HCT116 (cell line): ENCODE results near the gene CENPS. TPM values are rescaled to one million over a fixed set of nuclear protein-coding genes. Genes with fewer than 3 reads are reported as not detected.

Experiments used
- ATAC-seq: fragments of 200-7000 bp; cut with Tn5 transposase; 2 replicates; pipeline ENCODE4 v1.9.1; 2020; ENCODE audit warnings: mild to moderate bottlenecking, moderate library complexity
- BruUV-seq: library from RNA; stranded (reverse); fragments of 400-500 nt; replicated peaks from 2 replicates; lab custom pipeline; 2021; lab: Mats Ljungman, UMichigan
- CTCF ChIA-PET: fragments of 300-600 bp; sonication (Branson Sonifier 250); formaldehyde crosslinking; loops from one replicate; lab custom pipeline; 2021; ENCODE audit warnings: antibody characterized with exemption; lab: Charles Lee
- POLR2A ChIA-PET: fragments of 300-600, 350-600 bp; sonication (Branson Sonifier 250); formaldehyde crosslinking; loops from one replicate; lab custom pipeline; 2021; ENCODE audit warnings: antibody characterized with exemption; lab: Charles Lee
- RAD21 ChIA-PET, 2 experiments: fragments of 300-600 bp; sonication (Branson Sonifier 250); formaldehyde crosslinking; loops; one replicate each; lab custom pipeline; 2023; ENCODE audit warnings: low total read pairs in 2 of 2; ENCODE audit not compliant: uncharacterized antibody in 2 of 2, unreplicated experiment in 2 of 2, low non-redundant PET in 1 of 2; lab: Charles Lee
- DNase-seq: peaks from one replicate; pipeline ENCODE4 v3.0.0-alpha.2; 2010; ENCODE audit warnings: low read depth, low spot score
- H2AFZ ChIP-seq: fragments of 200-600 bp; shearing (Covaris generic), sonication (generic); 2 replicates; pipeline ENCODE4 v1.6.1; 2017; ENCODE audit warnings: low read depth, mixed run types, mixed read lengths, antibody characterized with exemption, low read length; ENCODE audit not compliant: poor library complexity, severe bottlenecking
- H3K27ac ChIP-seq: 2 replicates; pipeline ENCODE4 v1.5.1; 2012; ENCODE audit warnings: low read depth, low read length
- H3K27me3 ChIP-seq: fragments of 200-600 bp; sonication (generic); 2 replicates; pipeline ENCODE4 v1.6.1; 2016; ENCODE audit warnings: mixed run types, low read length, mixed read lengths; ENCODE audit not compliant: insufficient read depth
- H3K36me3 ChIP-seq, 2 experiments: fragments of 200-500 bp in 1 of 2; fragments of 200-600 bp in 1 of 2; sonication (Bioruptor generic) in 1 of 2; sonication (generic) in 1 of 2; 2 replicates each; pipeline versions ENCODE4 v1.5.1 to v1.6.1; 2014 to 2016; ENCODE audit warnings: low read length in 2 of 2, inconsistent platforms in 1 of 2, mixed read lengths in 1 of 2, mixed run types in 1 of 2; ENCODE audit not compliant: insufficient read depth in 2 of 2, control insufficient read depth in 1 of 2
- H3K4me1 ChIP-seq, 2 experiments: fragments of 200-600 bp in 1 of 2; sonication (generic) in 1 of 2; 2 replicates each; pipeline versions ENCODE4 v1.5.1 to v1.6.1; 2012 to 2017; ENCODE audit warnings: low read length in 2 of 2, inconsistent platforms in 1 of 2, mild to moderate bottlenecking in 1 of 2, mixed read lengths in 1 of 2, mixed run types in 1 of 2, moderate library complexity in 1 of 2; ENCODE audit not compliant: insufficient read depth in 2 of 2, control insufficient read depth in 1 of 2
- H3K4me2 ChIP-seq: fragments of 200-600 bp; sonication (generic); 2 replicates; pipeline ENCODE4 v1.6.1; 2017; ENCODE audit warnings: mixed run types, low read length, mixed read lengths
- H3K4me3 ChIP-seq, 2 experiments: fragments of 200-600 bp in 1 of 2; sonication (generic) in 1 of 2; replicated peaks in 1 of 2; 2 replicates each; pipeline ENCODE4 v1.5.1; 2011 to 2016; ENCODE audit warnings: low read length in 2 of 2, control low read depth in 1 of 2, low read depth in 1 of 2, mild to moderate bottlenecking in 1 of 2, mixed read lengths in 1 of 2, mixed run types in 1 of 2
- H3K79me2 ChIP-seq: fragments of 200-600 bp; sonication (generic); 2 replicates; pipeline ENCODE4 v1.6.1; 2017; ENCODE audit warnings: mild to moderate bottlenecking, mixed run types, low read length, moderate library complexity, mixed read lengths; ENCODE audit not compliant: insufficient read depth
- H3K9ac ChIP-seq: fragments of 200-600 bp; sonication (generic); 2 replicates; pipeline ENCODE4 v1.6.1; 2016; ENCODE audit warnings: low read length, mixed read lengths
- H3K9me2 ChIP-seq: fragments of 200-600 bp; sonication (generic), shearing (Covaris generic); 2 replicates; pipeline ENCODE4 v1.6.1; 2017; ENCODE audit warnings: mixed run types, mild to moderate bottlenecking, moderate library complexity; ENCODE audit not compliant: insufficient read depth
- H3K9me3 ChIP-seq, 2 experiments: fragments of 200-500 bp in 1 of 2; fragments of 200-600 bp in 1 of 2; sonication (Bioruptor generic) in 1 of 2; sonication (generic) in 1 of 2; 2 replicates each; pipeline ENCODE4 v1.6.1; 2014 to 2017; ENCODE audit warnings: low read length in 2 of 2, mixed read lengths in 2 of 2, inconsistent platforms in 1 of 2, low read depth in 1 of 2, mild to moderate bottlenecking in 1 of 2, mixed run types in 1 of 2, moderate library complexity in 1 of 2; ENCODE audit not compliant: control insufficient read depth in 1 of 2, insufficient read depth in 1 of 2
- H4K20me1 ChIP-seq: fragments of 200-600 bp; sonication (generic), shearing (Covaris generic); 2 replicates; pipeline ENCODE4 v1.6.1; 2017; ENCODE audit warnings: mixed run types, mild to moderate bottlenecking, moderate library complexity; ENCODE audit not compliant: insufficient read depth
- ATF3 ChIP-seq: IDR thresholded peaks from 2 replicates; pipeline ENCODE4 v1.6.1; 2012
- CBX3 ChIP-seq: IDR thresholded peaks from 2 replicates; pipeline ENCODE4 v1.6.1; 2012; ENCODE audit warnings: low read depth
- CEBPB ChIP-seq: IDR thresholded peaks from 2 replicates; pipeline ENCODE4 v1.6.1; 2012; ENCODE audit warnings: low read depth
- CTCF ChIP-seq, 3 experiments: fragments of 200-600 bp in 1 of 3; sonication (generic) in 1 of 3; IDR thresholded peaks in 2 of 3; conservative IDR thresholded peaks in 1 of 3; 2 replicates each; pipeline ENCODE4 v1.5.1; 2012 to 2017; ENCODE audit warnings: low read depth in 2 of 3, low read length in 2 of 3, antibody characterized with exemption in 1 of 3, borderline replicate concordance in 1 of 3, control low read depth in 1 of 3, mild to moderate bottlenecking in 1 of 3, mixed read lengths in 1 of 3, mixed run types in 1 of 3, moderate library complexity in 1 of 3; ENCODE audit not compliant: insufficient read depth in 1 of 3
- EGR1 ChIP-seq: IDR thresholded peaks from 2 replicates; pipeline ENCODE4 v1.6.1; 2012; ENCODE audit warnings: low read depth
- ELF1 ChIP-seq: IDR thresholded peaks from 2 replicates; pipeline ENCODE4 v1.6.1; 2012; ENCODE audit warnings: low read depth, borderline replicate concordance
- FOSL1 ChIP-seq: IDR thresholded peaks from 2 replicates; pipeline ENCODE4 v1.6.1; 2012; ENCODE audit warnings: low read depth
- JUND ChIP-seq: IDR thresholded peaks from 2 replicates; pipeline ENCODE4 v1.6.1; 2012
- MAX ChIP-seq: IDR thresholded peaks from 2 replicates; pipeline ENCODE4 v1.6.1; 2012
- POLR2AphosphoS5 ChIP-seq: IDR thresholded peaks from 2 replicates; pipeline ENCODE4 v1.6.1; 2011; ENCODE audit warnings: mild to moderate bottlenecking, low read depth, low read length, moderate library complexity
- RAD21 ChIP-seq: IDR thresholded peaks from 2 replicates; pipeline ENCODE4 v1.6.1; 2012; ENCODE audit warnings: low read depth, mild to moderate bottlenecking
- SP1 ChIP-seq: IDR thresholded peaks from 2 replicates; pipeline ENCODE4 v1.6.1; 2012; ENCODE audit warnings: low read depth
- ZNF274 ChIP-seq: fragments of 200-500 bp; sonication (Bioruptor generic); IDR thresholded peaks from 2 replicates; pipeline ENCODE4 v1.6.1; 2014; ENCODE audit warnings: mild to moderate bottlenecking, low read depth, low read length, inconsistent platforms
- intact Hi-C: fragments of 100-400 bp; cut with micrococcal nuclease; formaldehyde crosslinking; loops from 2 replicates; pipeline ENCODE4 v1.10.0; 2022
- total RNA-seq: library from RNA; stranded (reverse); gene quantifications from one replicate; pipeline ENCODE4 v1.2.1, GENCODE V29; 2021; ENCODE audit not compliant: unreplicated experiment
- TF ChIP-seq, protein P1 (sequence below): IDR thresholded peaks from 2 replicates; pipeline ENCODE4 v1.6.1; 2012; ENCODE audit warnings: low read depth

Gene CENPS
- total RNA-seq, 1 experiment from 2014 or later, result 21.9 TPM

GRCh38 chr1:10421637-10422036 lies 8.6 kb upstream of the CENPS start (continued):
- no peak for TF ChIP-seq ATF3
- TF ChIP-seq CBX3, result no peak
- TF ChIP-seq CEBPB, result no peak

GRCh38 chr1:10424034-10424433 lies 6.2 kb upstream of the CENPS start:
- intact Hi-C loops, result no loop called here
- H2AFZ ChIP-seq, result no peak overlapping the region
- no peak overlapping the region for H3K27ac ChIP-seq
- ATAC-seq (no peak), DNase-seq (no peak)
- H4K20me1 ChIP-seq, result no peaks in the 10 kb centered on the region
- H3K4me2 ChIP-seq, result no peak overlapping the region
- no peaks in the 10 kb centered on the region for H3K27me3 ChIP-seq
- no peaks in the 10 kb centered on the region for H3K9me3 ChIP-seq
- no TSS peak for BruUV-seq
- ChIA-PET CTCF (no interaction called here), POLR2A (no interaction called here), RAD21 (no interaction called here)
- TF ChIP-seq RAD21 (no peak), POLR2AphosphoS5 (no peak), EGR1 (no peak), ELF1 (no peak), FOSL1 (no peak), SP1 (no peak), JUND (no peak)
- H3K36me3 ChIP-seq, result peaks cover 6% of the 10 kb centered on the region in 2 experiments; a peak in 2 of 4 replicates
- no peak overlapping the region for H3K9ac ChIP-seq
- no peaks in the 10 kb centered on the region; a peak in 1 of 4 replicates for H3K4me1 ChIP-seq
- no peaks in the 10 kb centered on the region for H3K9me2 ChIP-seq
- H3K79me2 ChIP-seq, result no peaks in the 10 kb centered on the region
- no peak overlapping the region for H3K4me3 ChIP-seq

GRCh38 chr1:10424651-10425050 lies 5.6 kb upstream of the CENPS start:
- H3K9me2 ChIP-seq, result no peaks in the 10 kb centered on the region
- H4K20me1 ChIP-seq, result no peaks in the 10 kb centered on the region
- no peaks in the 10 kb centered on the region for H3K79me2 ChIP-seq
- POLR2A ChIA-PET, result no interaction called here
- intact Hi-C loops, result loop anchor here (5.0 kb wide), 2 partner anchors 547 to 797 kb away; no protein-coding TSS in a partner anchor
- ATAC-seq (no peak), DNase-seq (no peak)
- H3K4me3 ChIP-seq, result no peak overlapping the region
- RAD21 ChIA-PET, result no interaction called here
- peaks cover under 1 to 2% of the 10 kb centered on the region in 2 experiments; a peak in 1 of 4 replicates for H3K36me3 ChIP-seq
- BruUV-seq, result no TSS peak
- H3K27ac ChIP-seq, result no peak overlapping the region
- H3K9me3 ChIP-seq, result no peaks in the 10 kb centered on the region
- no peak overlapping the region for H2AFZ ChIP-seq
- CTCF ChIA-PET, result interaction anchor here (1.9 kb wide), 1 partner anchor 47 kb away, joined by 3 read pairs; no protein-coding TSS in a partner anchor
- H3K4me1 ChIP-seq, result peaks cover 0 to 1% of the 10 kb centered on the region in 2 experiments; a peak in 3 of 4 replicates
- H3K9ac ChIP-seq, result no peak overlapping the region
- H3K27me3 ChIP-seq, result no peaks in the 10 kb centered on the region
- no peak overlapping the region for H3K4me2 ChIP-seq
- no peak for TF ChIP-seq SP1
- TF ChIP-seq, protein P1, sequence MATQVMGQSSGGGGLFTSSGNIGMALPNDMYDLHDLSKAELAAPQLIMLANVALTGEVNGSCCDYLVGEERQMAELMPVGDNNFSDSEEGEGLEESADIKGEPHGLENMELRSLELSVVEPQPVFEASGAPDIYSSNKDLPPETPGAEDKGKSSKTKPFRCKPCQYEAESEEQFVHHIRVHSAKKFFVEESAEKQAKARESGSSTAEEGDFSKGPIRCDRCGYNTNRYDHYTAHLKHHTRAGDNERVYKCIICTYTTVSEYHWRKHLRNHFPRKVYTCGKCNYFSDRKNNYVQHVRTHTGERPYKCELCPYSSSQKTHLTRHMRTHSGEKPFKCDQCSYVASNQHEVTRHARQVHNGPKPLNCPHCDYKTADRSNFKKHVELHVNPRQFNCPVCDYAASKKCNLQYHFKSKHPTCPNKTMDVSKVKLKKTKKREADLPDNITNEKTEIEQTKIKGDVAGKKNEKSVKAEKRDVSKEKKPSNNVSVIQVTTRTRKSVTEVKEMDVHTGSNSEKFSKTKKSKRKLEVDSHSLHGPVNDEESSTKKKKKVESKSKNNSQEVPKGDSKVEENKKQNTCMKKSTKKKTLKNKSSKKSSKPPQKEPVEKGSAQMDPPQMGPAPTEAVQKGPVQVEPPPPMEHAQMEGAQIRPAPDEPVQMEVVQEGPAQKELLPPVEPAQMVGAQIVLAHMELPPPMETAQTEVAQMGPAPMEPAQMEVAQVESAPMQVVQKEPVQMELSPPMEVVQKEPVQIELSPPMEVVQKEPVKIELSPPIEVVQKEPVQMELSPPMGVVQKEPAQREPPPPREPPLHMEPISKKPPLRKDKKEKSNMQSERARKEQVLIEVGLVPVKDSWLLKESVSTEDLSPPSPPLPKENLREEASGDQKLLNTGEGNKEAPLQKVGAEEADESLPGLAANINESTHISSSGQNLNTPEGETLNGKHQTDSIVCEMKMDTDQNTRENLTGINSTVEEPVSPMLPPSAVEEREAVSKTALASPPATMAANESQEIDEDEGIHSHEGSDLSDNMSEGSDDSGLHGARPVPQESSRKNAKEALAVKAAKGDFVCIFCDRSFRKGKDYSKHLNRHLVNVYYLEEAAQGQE, result no peak
- no peak for TF ChIP-seq CEBPB
- TF ChIP-seq CTCF (IDR thresholded peaks at IDR 0.05 in 2 of 3, conservative IDR thresholded peaks at IDR 0.05 in 1 of 3; ENCODE audit: borderline replicate concordance in 1 of 3, insufficient read depth in 1 of 3, low read depth in 2 of 3, low read length in 2 of 3), result no peak
- no peak for TF ChIP-seq ZNF274
- TF ChIP-seq FOSL1, result no peak
- TF ChIP-seq CBX3, result no peak
- no peak for TF ChIP-seq MAX
